CD8-positive, alpha-beta memory T cell (primary cell): ENCODE results near the gene VSTM1. TPM values are rescaled to one million over a fixed set of nuclear protein-coding genes. Genes with fewer than 3 reads are reported as not detected.

Experiments used
- CTCF ChIA-PET: fragments of 350-600 bp; sonication (Branson Sonifier 250); formaldehyde crosslinking; loops from one replicate; lab custom pipeline; 2021; ENCODE audit warnings: antibody characterized with exemption; lab: Charles Lee
- POLR2A ChIA-PET: fragments of 350-600 bp; sonication (Branson Sonifier 250); formaldehyde crosslinking; loops from one replicate; lab custom pipeline; 2021; ENCODE audit warnings: antibody characterized with exemption; lab: Charles Lee
- DNase-seq, 5 donors: peaks; one replicate each; pipeline versions ENCODE4 v3.0.0 to v3.0.0-alpha.2; 2020 to 2022; ENCODE audit warnings: mixed read lengths in 1 of 5
- H3K27ac ChIP-seq: one replicate; pipeline ENCODE4 v1.7.0; 2013; ENCODE audit warnings: low read depth, mild to moderate bottlenecking, low read length, moderate library complexity
- H3K27me3 ChIP-seq: 2 replicates; pipeline ENCODE4 v1.7.0; 2013; ENCODE audit warnings: low read length, mild to moderate bottlenecking; ENCODE audit not compliant: insufficient read depth, poor library complexity, severe bottlenecking
- H3K36me3 ChIP-seq: 2 replicates; pipeline ENCODE4 v1.7.0; 2013; ENCODE audit warnings: mild to moderate bottlenecking, low read length, moderate library complexity; ENCODE audit not compliant: insufficient read depth
- H3K4me1 ChIP-seq: 2 replicates; pipeline ENCODE4 v1.7.0; 2013; ENCODE audit warnings: mild to moderate bottlenecking, low read length, moderate library complexity; ENCODE audit not compliant: insufficient read depth
- H3K4me3 ChIP-seq: 2 replicates; pipeline ENCODE4 v1.7.0; 2013; ENCODE audit warnings: mild to moderate bottlenecking, low read length
- H3K9me3 ChIP-seq: 2 replicates; pipeline ENCODE4 v1.7.0; 2013; ENCODE audit warnings: mild to moderate bottlenecking, low read length
- H3K27ac Mint-ChIP-seq, 8 donors: one replicate each; pipeline ENCODE4 v1.8.0; 2020 to 2021; ENCODE audit warnings: mixed read lengths in 8 of 8, mild to moderate bottlenecking in 6 of 8, inconsistent platforms in 3 of 8, moderate library complexity in 3 of 8
- H3K27me3 Mint-ChIP-seq, 2 donors: one replicate each; pipeline ENCODE4 v1.8.0; 2020 to 2021; ENCODE audit warnings: mixed read lengths in 2 of 2, mild to moderate bottlenecking in 1 of 2, moderate library complexity in 1 of 2
- H3K36me3 Mint-ChIP-seq, 3 donors: one replicate each; pipeline ENCODE4 v1.8.0; 2020 to 2021; ENCODE audit warnings: mixed read lengths in 3 of 3, inconsistent platforms in 1 of 3, mild to moderate bottlenecking in 1 of 3
- H3K4me1 Mint-ChIP-seq, 3 donors: one replicate each; pipeline ENCODE4 v1.8.0; 2020 to 2021; ENCODE audit warnings: mixed read lengths in 3 of 3, inconsistent platforms in 1 of 3, mild to moderate bottlenecking in 1 of 3
- H3K4me3 Mint-ChIP-seq, 7 donors: one replicate each; pipeline ENCODE4 v1.8.0; 2020 to 2021; ENCODE audit warnings: mixed read lengths in 7 of 7, mild to moderate bottlenecking in 6 of 7, moderate library complexity in 4 of 7, inconsistent platforms in 2 of 7
- H3K9me3 Mint-ChIP-seq, 5 donors: one replicate each; pipeline ENCODE4 v1.8.0; 2020 to 2022; ENCODE audit warnings: mixed read lengths in 5 of 5, mild to moderate bottlenecking in 3 of 5, moderate library complexity in 2 of 5, inconsistent platforms in 1 of 5
- polyA plus RNA-seq: library from polyadenylated mRNA; unstranded; fragments of 300-500 nt; fragmentation: Illumina TruSeq; gene quantifications from one replicate; pipeline ENCODE4 v1.2.3, GENCODE V29; 2021
- total RNA-seq, 2 experiments: library from RNA; stranded (reverse); gene quantifications; one replicate each; pipeline ENCODE4 v1.2.3, GENCODE V29; 2021

VSTM1 gene
- total and polyA plus RNA-seq, 3 experiments from 2014 or later, result not detected

DNA sequence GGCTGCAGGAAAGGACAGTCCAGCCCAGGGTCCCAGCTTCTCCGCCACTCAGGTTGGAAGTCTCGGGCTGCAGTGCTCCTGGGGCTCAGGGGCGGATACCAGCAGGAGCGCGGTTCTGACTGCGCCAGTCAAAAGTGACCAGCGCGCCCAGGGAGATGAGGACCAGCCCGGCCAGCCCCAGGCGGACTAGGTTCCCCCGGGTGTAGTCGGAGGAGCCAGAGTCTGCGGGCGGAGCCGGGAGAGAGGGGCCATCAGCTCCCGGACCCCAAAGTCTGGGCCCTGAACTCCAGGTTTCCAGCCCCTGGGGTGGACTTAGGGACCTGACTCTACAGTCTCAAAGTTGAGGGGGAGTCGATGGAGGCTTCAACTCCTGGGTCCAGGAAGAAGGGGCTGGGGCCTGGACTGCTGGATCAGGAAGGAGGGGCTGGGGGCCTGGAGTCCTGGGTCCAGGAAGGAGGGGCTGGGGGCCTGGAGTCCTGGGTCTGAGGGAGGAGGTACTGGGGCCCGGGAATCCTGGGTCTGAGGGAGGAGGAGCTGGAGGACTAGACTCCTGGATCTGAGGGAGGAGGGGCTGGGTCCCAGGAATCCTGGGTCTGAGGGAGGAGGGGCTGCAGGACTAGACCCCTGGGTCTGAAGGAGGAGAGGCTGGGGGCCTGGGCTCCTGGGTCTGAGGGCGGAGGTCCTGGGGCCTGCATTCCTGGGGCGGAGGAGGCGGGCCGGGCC is 31.6 kb upstream of the VSTM1 start:
- peak overlapping the region in 5 of 7 donors; percentile 23 to 87 (median 26) for H3K4me3 Mint-ChIP-seq
- CTCF ChIA-PET, result interaction anchor here (0.8 to 1.8 kb wide), 2 partner anchors 42 to 254 kb away, joined by 4 to 5 read pairs; partner anchors contain the start of gene CNOT3

DNA sequence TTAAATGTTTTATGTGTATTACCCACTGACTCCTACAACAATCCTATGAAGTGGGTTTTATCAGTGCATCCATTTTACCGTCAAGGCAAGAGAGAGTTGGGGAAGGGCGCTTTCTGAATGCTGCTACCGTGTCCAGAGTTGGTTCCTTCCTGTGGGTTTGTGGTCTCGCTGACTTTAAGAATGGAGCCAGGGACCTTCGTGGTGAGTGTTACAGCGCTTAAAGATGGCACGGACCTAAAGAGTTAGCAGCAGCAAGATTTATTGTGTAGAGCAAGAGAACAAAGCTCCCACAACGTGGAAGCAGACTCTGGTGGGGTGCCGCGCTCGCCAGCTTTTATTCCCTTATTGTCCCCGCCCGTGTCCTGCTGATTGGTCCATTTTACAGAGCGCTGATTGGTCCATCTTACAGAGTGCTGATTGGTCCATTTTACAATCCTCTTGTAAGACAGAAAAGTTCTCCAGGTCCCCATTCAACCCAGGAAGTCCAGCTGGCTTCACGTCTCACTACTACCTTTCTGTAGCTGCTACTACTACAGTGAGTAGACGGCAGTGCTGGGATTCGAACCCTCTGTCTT is 30.8 kb upstream of the VSTM1 start:
- Mint-ChIP-seq H3K4me3 (peak overlapping the region in 4 of 7 donors; percentile 12 to 53 (median 40)), H3K27me3 (peaks cover 10 to 18% of the 10 kb centered on the region in 2 donors), H3K36me3 (no peaks in the 10 kb centered on the region), H3K9me3 (peaks cover 0 to 5% (median 0%) of the 10 kb centered on the region in 5 donors), H3K4me1 (peaks cover 9 to 23% (median 19%) of the 10 kb centered on the region in 3 donors), H3K27ac (peak overlapping the region in 1 of 8 donors; percentile 17)
- ChIA-PET POLR2A (no interaction called here), CTCF (no interaction called here)
- no peak overlapping the region for H3K4me3 ChIP-seq
- no peak overlapping the region for H3K27ac ChIP-seq
- no peak for DNase-seq
- no peaks in the 10 kb centered on the region for H3K9me3 ChIP-seq
- H3K4me1 ChIP-seq, result peaks cover 11% of the 10 kb centered on the region
- peaks cover 1% of the 10 kb centered on the region for H3K27me3 ChIP-seq
- H3K36me3 ChIP-seq, result no peaks in the 10 kb centered on the region

More for the DNA sequence above, 31.6 kb upstream of the VSTM1 start:
- Mint-ChIP-seq H3K27ac (no peak overlapping the region), H3K9me3 (peaks cover 0 to 5% (median 0%) of the 10 kb centered on the region in 5 donors), H3K4me1 (peaks cover 9 to 23% (median 19%) of the 10 kb centered on the region in 3 donors), H3K36me3 (no peaks in the 10 kb centered on the region), H3K27me3 (peaks cover 9 to 17% of the 10 kb centered on the region in 2 donors)
- H3K27ac ChIP-seq, result no peak overlapping the region
- no peak for DNase-seq
- H3K9me3 ChIP-seq, result no peaks in the 10 kb centered on the region
- H3K4me1 ChIP-seq, result peaks cover 11% of the 10 kb centered on the region
- POLR2A ChIA-PET, result interaction anchor here (0.9 to 2.7 kb wide), 3 partner anchors 20 to 1244 kb away, joined by 3 to 14 read pairs (median 5); partner anchors contain the start of genes CNOT3, KMT5C, PRPF31 and TFPT
- peak overlapping the region; percentile 36 for H3K4me3 ChIP-seq
- no peaks in the 10 kb centered on the region for H3K27me3 ChIP-seq
- no peaks in the 10 kb centered on the region for H3K36me3 ChIP-seq

DNA sequence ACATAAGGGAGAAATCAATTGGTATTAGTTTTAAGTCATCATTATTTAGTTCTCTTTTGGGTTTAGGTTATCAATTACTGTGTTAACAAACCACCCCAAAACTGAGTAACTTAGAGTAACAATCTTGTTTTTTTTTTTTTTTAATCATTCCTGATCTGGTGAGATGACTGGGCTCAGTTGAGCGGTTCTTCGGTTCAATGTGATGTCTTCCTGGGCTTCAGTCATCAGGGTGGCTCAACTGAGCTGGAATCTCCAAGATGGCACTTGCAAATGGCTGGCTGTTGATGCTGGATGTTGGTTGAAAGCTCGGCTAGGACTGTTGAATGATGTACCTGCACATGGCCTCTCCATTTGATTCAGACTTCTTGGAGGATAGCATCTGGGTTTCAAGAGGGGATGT is 20.7 kb upstream of the VSTM1 start:
- H3K27me3 ChIP-seq, result peaks cover under 1% of the 10 kb centered on the region
- no peak overlapping the region for H3K4me3 ChIP-seq
- H3K36me3 ChIP-seq, result no peaks in the 10 kb centered on the region
- Mint-ChIP-seq H3K36me3 (no peaks in the 10 kb centered on the region), H3K9me3 (peaks cover 3 to 18% (median 8%) of the 10 kb centered on the region in 5 donors), H3K4me3 (no peak overlapping the region), H3K27me3 (peaks cover 13 to 18% of the 10 kb centered on the region in 2 donors), H3K27ac (no peak overlapping the region), H3K4me1 (no peaks in the 10 kb centered on the region)
- ChIA-PET CTCF (no interaction called here), POLR2A (no interaction called here)
- peaks cover 5% of the 10 kb centered on the region for H3K9me3 ChIP-seq
- DNase-seq, result no peak
- H3K27ac ChIP-seq, result no peak overlapping the region
- H3K4me1 ChIP-seq, result no peaks in the 10 kb centered on the region

DNA sequence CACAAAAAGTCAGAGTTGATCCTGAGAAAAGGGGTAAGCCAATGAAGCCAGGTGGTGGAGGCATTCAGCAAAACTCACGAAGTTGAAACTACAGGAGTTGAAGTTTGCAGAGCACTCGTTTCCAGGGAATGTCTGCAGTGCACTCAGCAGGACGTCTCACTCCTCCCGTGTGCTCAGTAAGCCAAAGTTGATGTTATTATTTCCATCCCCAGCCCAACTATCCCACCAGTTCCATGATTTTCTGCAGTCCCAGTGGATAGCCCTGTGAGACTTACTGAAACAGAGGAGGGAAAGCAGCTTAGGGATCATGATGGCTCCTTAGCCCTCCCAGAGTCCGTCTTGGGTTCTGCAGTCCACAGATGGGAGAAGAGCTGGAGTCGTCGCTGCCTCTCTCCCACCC is 17.3 kb upstream of the VSTM1 start, which contains the start of gene TARM1:
Gene TARM1, minus strand, starts transcription at position 334 of the 400 bp plus-strand sequence. Its CDS starts 25 bp downstream, at position 309.
- CTCF ChIA-PET, result no interaction called here

DNA sequence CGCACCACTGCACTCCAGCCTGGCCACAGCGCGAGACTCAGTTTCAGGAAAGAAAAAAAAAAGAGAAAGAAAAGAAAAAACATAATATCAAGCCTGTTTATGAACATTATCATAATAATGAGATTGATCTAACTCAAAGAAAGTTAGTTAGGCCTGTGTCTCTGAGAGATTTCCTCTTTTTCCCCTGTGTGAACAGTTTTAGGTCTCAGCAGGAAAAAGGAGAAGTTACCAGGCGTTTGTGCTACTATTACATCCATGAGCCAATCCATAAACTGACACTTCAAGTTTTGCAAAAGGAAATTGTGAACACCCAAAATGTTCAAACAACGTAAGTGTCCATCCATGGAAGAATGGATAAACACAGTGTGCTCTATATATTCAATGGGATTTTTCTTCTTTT is 13.6 kb upstream of the VSTM1 start:
- H3K36me3 ChIP-seq, result no peaks in the 10 kb centered on the region
- H3K27ac ChIP-seq, result no peak overlapping the region
- peaks cover 0 to 14% (median 4%) of the 10 kb centered on the region in 5 donors for H3K9me3 Mint-ChIP-seq
- POLR2A ChIA-PET, result no interaction called here
- peaks cover 0 to 1% (median 0%) of the 10 kb centered on the region in 3 donors for H3K36me3 Mint-ChIP-seq
- no peak overlapping the region for H3K4me3 ChIP-seq
- H3K9me3 ChIP-seq, result peaks cover 5% of the 10 kb centered on the region
- DNase-seq, result no peak
- no peak overlapping the region for H3K4me3 Mint-ChIP-seq
- CTCF ChIA-PET, result no interaction called here
- no peaks in the 10 kb centered on the region for H3K27me3 ChIP-seq
- H3K27me3 Mint-ChIP-seq, result peaks cover 10% of the 10 kb centered on the region in 2 donors
- no peak overlapping the region for H3K27ac Mint-ChIP-seq
- peaks cover 0 to 4% (median 0%) of the 10 kb centered on the region in 3 donors for H3K4me1 Mint-ChIP-seq
- H3K4me1 ChIP-seq, result no peaks in the 10 kb centered on the region

More for the DNA sequence above, 17.3 kb upstream of the VSTM1 start, which contains the start of gene TARM1:
- no peaks in the 10 kb centered on the region for H3K4me1 ChIP-seq
- H3K36me3 ChIP-seq, result no peaks in the 10 kb centered on the region
- H3K4me3 Mint-ChIP-seq, result no peak within 1 kb of the TSS
- H3K4me3 ChIP-seq, result no peak within 1 kb of the TSS
- no peak for DNase-seq
- peaks cover 0 to under 1% (median 0%) of the 10 kb centered on the region in 3 donors for H3K36me3 Mint-ChIP-seq
- POLR2A ChIA-PET, result no interaction called here
- peaks cover 5% of the 10 kb centered on the region for H3K9me3 ChIP-seq
- no peaks in the 10 kb centered on the region for H3K27me3 ChIP-seq
- peaks cover 3 to 16% (median 8%) of the 10 kb centered on the region in 5 donors for H3K9me3 Mint-ChIP-seq
- peaks cover 12 to 14% of the 10 kb centered on the region in 2 donors for H3K27me3 Mint-ChIP-seq
- no peak within 1 kb of the TSS for H3K27ac ChIP-seq
- H3K4me1 Mint-ChIP-seq, result peaks cover 0 to 2% (median 0%) of the 10 kb centered on the region in 3 donors
- H3K27ac Mint-ChIP-seq, result no peak within 1 kb of the TSS

DNA sequence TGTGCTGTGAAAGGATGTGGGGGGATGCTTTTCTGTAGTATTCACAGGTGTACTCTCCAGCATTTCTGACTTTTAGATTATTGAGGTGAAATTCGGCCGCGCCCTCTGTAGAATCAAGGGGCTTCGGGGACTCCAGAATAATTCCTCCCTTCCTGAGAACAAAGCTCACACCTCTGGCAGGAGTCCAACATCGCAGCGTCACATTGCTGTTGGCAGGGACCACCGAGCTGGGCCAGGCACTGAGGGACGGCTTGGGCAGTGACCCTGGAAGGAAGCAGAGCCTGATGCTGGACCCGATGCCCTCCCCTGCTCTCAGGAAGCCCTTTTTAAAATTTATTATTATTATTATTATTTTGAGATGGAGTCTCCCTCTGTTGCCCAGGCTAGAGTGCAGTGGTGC is 11.2 kb upstream of the VSTM1 start:
- ChIA-PET POLR2A (interaction anchor here (0.6 kb wide), 1 partner anchor 147 kb away, joined by 3 read pairs; no protein-coding TSS in a partner anchor), CTCF (no interaction called here)
- Mint-ChIP-seq H3K4me3 (no peak overlapping the region), H3K4me1 (peaks cover 0 to 4% (median 0%) of the 10 kb centered on the region in 3 donors), H3K27me3 (peaks cover 5 to 11% of the 10 kb centered on the region in 2 donors), H3K9me3 (peaks cover 0 to 3% (median 0%) of the 10 kb centered on the region in 5 donors), H3K36me3 (peaks cover 0 to 1% (median 0%) of the 10 kb centered on the region in 3 donors), H3K27ac (no peak overlapping the region)
- no peak for DNase-seq
- Histone ChIP-seq H3K9me3 (no peaks in the 10 kb centered on the region), H3K36me3 (no peaks in the 10 kb centered on the region), H3K27ac (no peak overlapping the region), H3K4me3 (no peak overlapping the region), H3K4me1 (no peaks in the 10 kb centered on the region), H3K27me3 (no peaks in the 10 kb centered on the region)

DNA sequence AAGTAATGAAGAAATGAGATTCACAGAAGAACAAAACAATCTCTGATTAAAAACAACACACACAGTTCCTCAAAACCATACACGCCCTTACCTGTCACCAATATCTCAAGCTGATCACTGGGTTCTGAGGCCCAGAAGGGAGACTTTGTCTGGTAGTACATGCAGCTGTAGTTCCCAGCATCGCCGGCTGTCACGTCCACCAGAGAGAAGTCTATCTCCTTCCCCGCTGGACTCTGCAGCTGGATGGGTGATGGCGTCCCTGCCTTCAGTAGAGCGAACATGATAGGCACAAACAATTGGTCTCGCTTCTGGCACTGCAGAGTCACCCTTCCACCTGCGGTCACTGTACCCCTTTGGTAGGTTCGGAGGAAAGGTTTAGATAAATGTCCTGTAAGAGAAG is 10.1 kb upstream of the VSTM1 start:
- ChIA-PET POLR2A (no interaction called here), CTCF (no interaction called here)
- Mint-ChIP-seq H3K4me1 (peaks cover 0 to 4% (median 0%) of the 10 kb centered on the region in 3 donors), H3K4me3 (no peak overlapping the region), H3K9me3 (peaks cover 0 to 2% (median 0%) of the 10 kb centered on the region in 5 donors), H3K27me3 (peaks cover 6 to 16% of the 10 kb centered on the region in 2 donors), H3K36me3 (peaks cover 0 to 1% (median 0%) of the 10 kb centered on the region in 3 donors), H3K27ac (no peak overlapping the region)
- Histone ChIP-seq H3K27me3 (no peaks in the 10 kb centered on the region), H3K9me3 (no peaks in the 10 kb centered on the region), H3K4me3 (no peak overlapping the region), H3K36me3 (no peaks in the 10 kb centered on the region), H3K27ac (no peak overlapping the region), H3K4me1 (no peaks in the 10 kb centered on the region)
- no peak for DNase-seq

DNA sequence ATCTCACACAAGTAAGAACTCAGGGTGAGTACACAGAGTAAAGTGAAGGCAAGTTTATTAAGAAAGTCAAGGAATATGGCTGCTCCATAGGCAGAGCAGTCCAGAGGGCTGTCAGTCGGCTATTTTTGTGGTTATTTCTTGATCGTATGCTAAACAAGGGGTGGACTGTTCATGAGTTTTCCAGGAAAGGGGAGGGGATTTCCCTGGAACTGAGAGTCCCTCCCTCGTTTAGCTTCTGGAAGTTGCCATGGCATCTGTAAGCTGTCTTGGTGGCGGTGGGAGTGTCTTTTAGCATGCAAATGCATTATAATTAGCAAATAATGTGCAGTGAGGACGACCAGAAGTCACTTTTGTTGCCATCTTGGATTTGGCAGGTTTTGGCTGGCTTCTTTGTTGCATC is 5.8 kb upstream of the VSTM1 start:
- Histone ChIP-seq H3K27ac (no peak overlapping the region), H3K36me3 (no peaks in the 10 kb centered on the region), H3K4me1 (no peaks in the 10 kb centered on the region), H3K9me3 (no peaks in the 10 kb centered on the region), H3K27me3 (no peaks in the 10 kb centered on the region), H3K4me3 (no peak overlapping the region)
- Mint-ChIP-seq H3K4me3 (no peak overlapping the region), H3K9me3 (peaks cover 0 to 2% (median 0%) of the 10 kb centered on the region in 5 donors), H3K27ac (no peak overlapping the region), H3K4me1 (no peaks in the 10 kb centered on the region), H3K36me3 (no peaks in the 10 kb centered on the region), H3K27me3 (peaks cover 7 to 23% of the 10 kb centered on the region in 2 donors)
- no peak for DNase-seq
- ChIA-PET CTCF (no interaction called here), POLR2A (no interaction called here)
